HL-60 (cell line): ENCODE data around the gene SLC26A2.

Source experiments
- DNase-seq, 2 experiments: peaks; one replicate each; pipeline ENCODE4 v3.0.0-alpha.2; 2010 to 2020; ENCODE audit warnings: low read depth in 1 of 2, low spot score in 1 of 2
- H3K27ac ChIP-seq: fragments of 250-450 bp; sonication (Bioruptor Pico); replicated peaks from 2 replicates; pipeline ENCODE4 v1.5.1; 2020; ENCODE audit warnings: mild to moderate bottlenecking, moderate library complexity
- H3K27me3 ChIP-seq: fragments of 250-450 bp; sonication (Bioruptor Pico); 2 replicates; pipeline ENCODE4 v1.5.1; 2021; ENCODE audit warnings: mild to moderate bottlenecking, moderate library complexity; ENCODE audit not compliant: insufficient read depth, poor library complexity, severe bottlenecking
- H3K4me3 ChIP-seq: replicated peaks from 2 replicates; pipeline ENCODE4 v1.5.1; 2011; ENCODE audit warnings: mild to moderate bottlenecking, control low read depth, low read length; ENCODE audit not compliant: insufficient read depth
- GABPA ChIP-seq: IDR thresholded peaks from 2 replicates; pipeline ENCODE4 v1.6.1; 2012; ENCODE audit warnings: low read depth
- POLR2AphosphoS5 ChIP-seq: IDR thresholded peaks from 2 replicates; pipeline ENCODE4 v1.6.1; 2012; ENCODE audit warnings: low read depth
- REST ChIP-seq: IDR thresholded peaks from 2 replicates; pipeline ENCODE4 v1.6.1; 2012; ENCODE audit warnings: low read depth; ENCODE audit not compliant: insufficient replicate concordance
- SPI1 ChIP-seq: IDR thresholded peaks from 2 replicates; pipeline ENCODE4 v1.6.1; 2012; ENCODE audit warnings: low read depth, mild to moderate bottlenecking, borderline replicate concordance
- TF ChIP-seq, protein P1 (sequence below): IDR thresholded peaks from one replicate; pipeline ENCODE4 v1.5.1; 2011; ENCODE audit warnings: low read length, control low read depth, inconsistent platforms; ENCODE audit not compliant: insufficient read depth

The SLC26A2 gene

DNA sequence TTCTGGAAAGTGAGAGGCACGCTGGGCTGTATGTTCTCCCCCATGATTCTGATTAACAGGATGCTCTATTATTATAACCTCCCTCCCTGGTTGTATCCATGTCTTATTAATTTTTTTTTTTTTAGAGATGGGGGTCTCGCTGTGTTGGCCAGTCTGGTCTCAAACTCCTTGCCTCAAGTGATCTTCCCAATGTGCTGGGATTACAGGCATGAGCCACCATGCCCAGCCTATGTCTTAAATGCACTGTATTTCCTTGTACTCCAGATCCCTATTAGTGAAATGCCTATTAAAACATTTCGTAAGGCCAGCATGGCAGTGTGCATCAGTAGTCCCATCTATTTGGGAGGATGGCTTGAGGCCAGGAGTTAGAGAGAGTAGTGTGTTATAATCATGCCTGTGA, 32.9 kb downstream of the SLC26A2 start:
- no peaks in the 10 kb centered on the region for H3K27me3 ChIP-seq
- TF ChIP-seq SPI1, result no peak
- TF ChIP-seq, protein P1, sequence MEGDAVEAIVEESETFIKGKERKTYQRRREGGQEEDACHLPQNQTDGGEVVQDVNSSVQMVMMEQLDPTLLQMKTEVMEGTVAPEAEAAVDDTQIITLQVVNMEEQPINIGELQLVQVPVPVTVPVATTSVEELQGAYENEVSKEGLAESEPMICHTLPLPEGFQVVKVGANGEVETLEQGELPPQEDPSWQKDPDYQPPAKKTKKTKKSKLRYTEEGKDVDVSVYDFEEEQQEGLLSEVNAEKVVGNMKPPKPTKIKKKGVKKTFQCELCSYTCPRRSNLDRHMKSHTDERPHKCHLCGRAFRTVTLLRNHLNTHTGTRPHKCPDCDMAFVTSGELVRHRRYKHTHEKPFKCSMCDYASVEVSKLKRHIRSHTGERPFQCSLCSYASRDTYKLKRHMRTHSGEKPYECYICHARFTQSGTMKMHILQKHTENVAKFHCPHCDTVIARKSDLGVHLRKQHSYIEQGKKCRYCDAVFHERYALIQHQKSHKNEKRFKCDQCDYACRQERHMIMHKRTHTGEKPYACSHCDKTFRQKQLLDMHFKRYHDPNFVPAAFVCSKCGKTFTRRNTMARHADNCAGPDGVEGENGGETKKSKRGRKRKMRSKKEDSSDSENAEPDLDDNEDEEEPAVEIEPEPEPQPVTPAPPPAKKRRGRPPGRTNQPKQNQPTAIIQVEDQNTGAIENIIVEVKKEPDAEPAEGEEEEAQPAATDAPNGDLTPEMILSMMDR, result no peak
- no peak for DNase-seq
- no peak overlapping the region for H3K27ac ChIP-seq
- H3K4me3 ChIP-seq, result no peak overlapping the region

- H3K4me3 ChIP-seq, result no peak overlapping the region
- no peaks in the 10 kb centered on the region for H3K27me3 ChIP-seq
- H3K27ac ChIP-seq, result no peak overlapping the region
- no peak for DNase-seq
- TF ChIP-seq REST (no peak), POLR2AphosphoS5 (no peak), GABPA (no peak), SPI1 (no peak)
- TF ChIP-seq, protein P1, result no peak
Measured at GRCh38 chr5:149995385-149996204, 35.0 kb downstream of the SLC26A2 start.

DNA sequence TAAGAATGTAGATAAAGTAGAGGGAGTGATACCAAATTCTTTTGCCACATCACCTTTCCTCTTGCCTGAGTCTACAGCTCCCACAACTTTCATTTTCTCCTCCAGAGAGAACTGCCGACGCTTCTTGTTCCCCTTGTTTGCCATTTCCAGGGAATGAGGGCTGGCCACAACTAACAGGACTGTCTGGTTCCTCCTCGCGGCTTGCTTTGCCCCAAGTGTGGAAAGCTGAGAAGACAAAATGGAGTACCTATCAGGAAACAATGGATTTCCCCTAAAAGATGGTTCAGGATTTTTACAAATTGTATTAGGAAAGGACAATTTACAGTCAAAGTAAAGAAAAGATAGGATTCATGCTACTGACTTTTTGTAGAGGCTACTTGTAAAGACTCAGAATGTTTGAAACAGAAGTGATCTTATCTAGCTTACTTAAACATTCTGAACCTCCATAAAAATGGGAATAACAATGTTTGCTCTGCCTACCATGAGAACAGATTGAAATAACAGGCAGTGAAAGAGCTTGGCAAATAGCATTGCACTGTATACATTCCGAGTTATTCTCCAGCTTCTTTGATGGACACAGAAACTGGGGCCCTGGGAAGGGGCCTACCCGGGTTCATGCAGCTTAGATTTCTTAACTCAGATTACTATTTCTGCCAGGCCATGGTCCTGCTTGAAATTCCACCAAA, 35.8 kb downstream of the SLC26A2 start:
- no peak for DNase-seq
- H3K27me3 ChIP-seq, result no peaks in the 10 kb centered on the region
- TF ChIP-seq GABPA (no peak), POLR2AphosphoS5 (no peak), SPI1 (no peak), REST (no peak)
- TF ChIP-seq, protein P1, result no peak
- no peak overlapping the region for H3K27ac ChIP-seq
- H3K4me3 ChIP-seq, result no peak overlapping the region
